AG04450 (cell line): Measurements from ENCODE around the gene SLC35F4. TPM values are rescaled to one million over a fixed set of nuclear protein-coding genes. Genes with fewer than 3 reads are reported as not detected.

ENCODE experiments used
- CTCF ChIA-PET: fragments of 300-600, 350-600 bp; formaldehyde crosslinking; extraction: SDS; loops from one replicate; lab custom pipeline; 2022; ENCODE audit warnings: antibody characterized with exemption, inconsistent platforms; lab: Charles Lee
- POLR2A ChIA-PET: fragments of 350-600 bp; formaldehyde crosslinking; extraction: SDS; loops from one replicate; lab custom pipeline; 2021; ENCODE audit warnings: antibody characterized with exemption, inconsistent platforms; lab: Yijun Ruan, JAX
- DNase-seq: peaks from one replicate; pipeline ENCODE4 v3.0.0-alpha.2; 2011; ENCODE audit warnings: low read depth, low spot score
- H3K27ac ChIP-seq: one replicate; pipeline ENCODE4 v1.5.1; 2012; ENCODE audit warnings: low read depth, low read length, control low read depth
- H3K27me3 ChIP-seq: one replicate; pipeline ENCODE4 v1.6.0; 2012; ENCODE audit warnings: low read length; ENCODE audit not compliant: control insufficient read depth, insufficient read depth
- H3K4me3 ChIP-seq: 2 replicates; pipeline ENCODE4 v1.5.1; 2011; ENCODE audit warnings: mild to moderate bottlenecking, low read depth, low read length, control low read depth
- H3K9me3 ChIP-seq: 2 replicates; pipeline ENCODE4 v1.5.1; 2012; ENCODE audit warnings: low read length; ENCODE audit not compliant: control insufficient read depth, insufficient read depth
- polyA plus RNA-seq: library from polyadenylated mRNA; depleted of rRNA; stranded (reverse); fragments of >200 nt; gene quantifications from 2 replicates; pipeline ENCODE4 v1.2.3, GENCODE V29; 2011
- TF ChIP-seq, protein P1 (sequence below): IDR thresholded peaks from 2 replicates; pipeline ENCODE4 v1.5.1; 2011; ENCODE audit warnings: low read depth, low read length, control low read depth, inconsistent platforms

Gene SLC35F4
- polyA plus RNA-seq, 1 experiment, result not detected

DNA sequence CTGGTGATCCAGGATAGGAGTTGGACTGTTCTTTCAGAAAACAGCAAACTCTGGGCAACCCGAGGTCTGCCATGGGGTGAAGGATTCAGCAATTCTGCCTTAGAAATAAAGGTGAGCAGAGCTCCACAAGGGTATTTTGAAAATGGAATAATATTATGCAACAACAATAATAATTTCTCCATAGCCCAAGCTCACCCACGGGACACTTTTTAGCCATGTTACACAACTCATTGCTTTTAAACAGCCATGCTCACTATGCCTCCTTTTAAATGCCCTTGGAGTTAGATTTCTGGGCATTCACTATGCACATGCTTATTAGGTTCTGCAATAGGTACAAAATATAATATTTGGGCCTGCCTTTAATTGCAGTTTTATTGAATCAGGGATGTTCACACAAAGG, 37.2 kb downstream of the SLC35F4 start:
- Histone ChIP-seq H3K27ac (no peak overlapping the region), H3K4me3 (no peak overlapping the region), H3K9me3 (no peaks in the 10 kb centered on the region), H3K27me3 (no peaks in the 10 kb centered on the region)
- DNase-seq, result no peak
- ChIA-PET POLR2A (no interaction called here), CTCF (no interaction called here)
- TF ChIP-seq, protein P1, sequence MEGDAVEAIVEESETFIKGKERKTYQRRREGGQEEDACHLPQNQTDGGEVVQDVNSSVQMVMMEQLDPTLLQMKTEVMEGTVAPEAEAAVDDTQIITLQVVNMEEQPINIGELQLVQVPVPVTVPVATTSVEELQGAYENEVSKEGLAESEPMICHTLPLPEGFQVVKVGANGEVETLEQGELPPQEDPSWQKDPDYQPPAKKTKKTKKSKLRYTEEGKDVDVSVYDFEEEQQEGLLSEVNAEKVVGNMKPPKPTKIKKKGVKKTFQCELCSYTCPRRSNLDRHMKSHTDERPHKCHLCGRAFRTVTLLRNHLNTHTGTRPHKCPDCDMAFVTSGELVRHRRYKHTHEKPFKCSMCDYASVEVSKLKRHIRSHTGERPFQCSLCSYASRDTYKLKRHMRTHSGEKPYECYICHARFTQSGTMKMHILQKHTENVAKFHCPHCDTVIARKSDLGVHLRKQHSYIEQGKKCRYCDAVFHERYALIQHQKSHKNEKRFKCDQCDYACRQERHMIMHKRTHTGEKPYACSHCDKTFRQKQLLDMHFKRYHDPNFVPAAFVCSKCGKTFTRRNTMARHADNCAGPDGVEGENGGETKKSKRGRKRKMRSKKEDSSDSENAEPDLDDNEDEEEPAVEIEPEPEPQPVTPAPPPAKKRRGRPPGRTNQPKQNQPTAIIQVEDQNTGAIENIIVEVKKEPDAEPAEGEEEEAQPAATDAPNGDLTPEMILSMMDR, result no peak

DNA sequence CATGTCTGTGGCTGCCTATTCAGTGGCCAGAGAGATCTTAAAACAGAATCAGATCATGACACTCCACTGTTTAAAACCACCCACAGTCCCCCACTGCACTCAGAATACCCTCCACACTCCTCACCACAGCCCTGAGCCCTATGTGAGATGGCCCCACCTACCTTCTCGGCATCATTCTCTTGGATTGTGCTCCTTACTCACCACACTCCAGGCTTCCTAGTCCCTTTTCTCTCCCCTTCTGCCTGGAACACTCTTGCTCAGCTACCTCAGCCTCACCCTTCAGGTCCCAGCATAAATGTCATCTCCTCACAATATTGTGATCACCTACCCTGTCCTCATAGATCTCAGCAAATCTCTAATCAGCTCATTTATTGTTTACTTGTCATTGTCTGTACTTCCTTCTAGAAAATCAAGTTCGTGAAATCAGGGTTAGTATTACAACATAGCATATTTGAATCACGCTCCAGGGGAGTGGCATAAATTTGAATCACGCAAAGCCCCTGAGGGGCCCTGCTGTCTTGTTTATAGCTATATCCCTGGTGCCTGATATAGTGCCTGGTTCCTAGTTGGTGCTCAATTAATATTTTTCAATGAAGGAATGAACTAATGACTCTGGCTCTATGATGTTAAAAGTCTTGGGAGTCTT, 42.8 kb downstream of the SLC35F4 start:
- H3K4me3 ChIP-seq, result no peak overlapping the region
- no peak for DNase-seq
- POLR2A ChIA-PET, result no interaction called here
- no peaks in the 10 kb centered on the region for H3K9me3 ChIP-seq
- H3K27me3 ChIP-seq, result no peaks in the 10 kb centered on the region
- no peak overlapping the region for H3K27ac ChIP-seq
- CTCF ChIA-PET, result interaction anchor here (1.1 kb wide), 1 partner anchor 49 kb away, joined by 3 read pairs; no protein-coding TSS in a partner anchor
- TF ChIP-seq, protein P1, result no peak

DNA sequence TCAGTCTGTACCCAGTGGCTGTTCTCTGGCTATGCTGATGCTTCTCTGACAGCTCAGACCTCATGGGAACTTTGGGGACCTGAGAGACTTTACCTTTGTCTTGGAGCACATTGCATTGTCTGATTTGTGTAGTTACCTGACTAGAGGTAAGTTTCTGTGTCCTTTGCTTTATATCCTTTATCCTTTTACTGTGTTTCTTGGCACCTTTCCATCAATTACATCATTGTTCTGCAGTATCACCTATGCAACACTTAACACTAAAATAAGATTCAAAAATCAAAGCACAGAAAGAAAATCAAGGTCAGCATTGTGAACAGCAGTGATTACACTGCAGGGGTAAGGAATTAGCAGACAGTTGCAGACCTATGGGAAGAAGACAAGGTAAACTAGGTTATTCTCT, 43.8 kb downstream of the SLC35F4 start:
- DNase-seq, result no peak
- TF ChIP-seq, protein P1, result no peak
- Histone ChIP-seq H3K27me3 (no peaks in the 10 kb centered on the region), H3K9me3 (no peaks in the 10 kb centered on the region), H3K27ac (no peak overlapping the region), H3K4me3 (no peak overlapping the region)
- CTCF ChIA-PET, result no interaction called here
- POLR2A ChIA-PET, result no interaction called here

DNA sequence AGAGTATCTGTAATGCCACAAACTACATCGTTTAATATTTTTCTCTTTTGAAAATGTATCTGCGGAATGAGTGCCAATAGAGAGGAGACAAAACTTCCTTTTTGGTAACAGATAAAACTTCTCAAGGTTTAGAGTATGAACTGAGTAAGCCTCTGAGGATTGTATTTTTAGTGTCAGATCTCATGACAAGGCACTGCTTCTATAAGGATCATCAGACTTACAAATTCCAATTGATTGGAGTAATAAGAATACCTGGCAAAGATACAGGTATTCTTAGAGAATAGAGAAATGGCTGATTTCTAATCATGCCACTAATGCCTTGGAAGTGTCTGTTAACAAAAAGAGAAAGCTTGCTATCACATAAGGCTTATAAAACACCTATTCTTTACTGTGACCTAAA, 45.3 kb downstream of the SLC35F4 start:
- no peak for DNase-seq
- POLR2A ChIA-PET, result no interaction called here

DNA sequence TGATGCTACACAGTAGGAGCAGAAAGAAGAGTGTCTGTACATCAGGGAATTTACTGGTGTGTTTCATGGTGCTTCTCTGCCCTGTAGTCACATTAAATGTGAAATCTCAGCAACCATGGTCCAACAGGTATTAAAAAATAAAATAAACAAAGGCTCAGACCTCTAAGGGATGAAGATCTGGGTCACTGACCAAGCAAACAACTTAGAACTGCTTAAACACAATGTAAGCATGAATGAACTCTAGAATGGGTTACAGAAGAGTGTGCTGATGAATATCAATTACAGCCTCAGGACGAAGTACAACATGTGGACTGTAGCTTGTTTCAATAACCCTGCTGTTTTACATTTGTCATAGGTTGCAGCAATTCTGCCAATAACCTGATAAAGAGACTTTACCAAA, 47.4 kb downstream of the SLC35F4 start:
- DNase-seq, result no peak
- Histone ChIP-seq H3K27me3 (no peaks in the 10 kb centered on the region), H3K4me3 (no peak overlapping the region), H3K27ac (no peak overlapping the region), H3K9me3 (no peaks in the 10 kb centered on the region)
- TF ChIP-seq, protein P1, result no peak
- CTCF ChIA-PET, result no interaction called here
- POLR2A ChIA-PET, result no interaction called here

More for the DNA sequence above, 45.3 kb downstream of the SLC35F4 start:
- H3K9me3 ChIP-seq, result no peaks in the 10 kb centered on the region
- TF ChIP-seq, protein P1, result no peak
- no peak overlapping the region for H3K4me3 ChIP-seq
- H3K27me3 ChIP-seq, result no peaks in the 10 kb centered on the region
- CTCF ChIA-PET, result no interaction called here
- H3K27ac ChIP-seq, result no peak overlapping the region
